HG02938 (cell line): ENCODE results near the gene OSMR.

ENCODE experiments used
- ATAC-seq: cut with Tn5 transposase; IDR thresholded peaks from one replicate; pipeline ENCODE4 v1.9.1; 2021; ENCODE audit warnings: mild to moderate bottlenecking, moderate library complexity; ENCODE audit not compliant: unreplicated experiment

The OSMR gene

DNA sequence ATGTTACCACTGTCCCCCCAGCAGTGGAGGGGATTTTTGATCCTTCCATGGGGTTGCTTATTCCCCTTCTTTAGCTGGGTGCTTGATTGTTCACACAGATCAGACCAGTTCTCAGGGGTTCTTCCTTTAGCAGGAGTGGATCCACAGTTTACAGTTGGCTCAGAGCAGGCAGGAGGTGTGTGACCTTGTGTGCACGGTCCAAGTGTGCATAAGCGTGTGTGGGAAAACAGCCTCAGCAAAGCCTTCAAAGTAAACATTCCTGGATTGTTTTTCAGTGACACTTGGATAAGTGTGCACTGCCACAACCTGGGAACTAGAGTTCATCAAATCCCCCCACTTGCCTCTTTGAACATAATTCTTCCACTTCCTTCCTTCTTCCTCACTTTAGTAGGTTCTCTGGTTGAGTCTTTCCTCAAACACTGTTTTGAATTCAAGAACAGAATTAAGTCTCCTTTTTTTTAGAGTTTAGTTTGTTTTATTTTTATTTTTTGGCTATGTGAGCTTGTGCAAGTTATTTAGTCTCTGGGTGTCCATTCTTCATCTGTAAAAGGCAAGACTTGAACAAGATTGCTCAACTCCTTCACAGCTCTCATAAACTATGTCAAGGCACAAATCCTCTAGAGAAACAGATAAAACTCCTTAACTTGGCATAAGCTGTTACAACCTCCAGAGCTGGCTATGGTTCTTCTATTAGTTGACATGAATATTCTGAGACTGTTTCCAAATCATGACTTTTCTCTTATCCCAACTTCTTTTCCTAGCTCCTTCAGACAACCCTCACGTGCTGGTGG is 78.0 kb downstream of the OSMR start:
- no peak for ATAC-seq

DNA sequence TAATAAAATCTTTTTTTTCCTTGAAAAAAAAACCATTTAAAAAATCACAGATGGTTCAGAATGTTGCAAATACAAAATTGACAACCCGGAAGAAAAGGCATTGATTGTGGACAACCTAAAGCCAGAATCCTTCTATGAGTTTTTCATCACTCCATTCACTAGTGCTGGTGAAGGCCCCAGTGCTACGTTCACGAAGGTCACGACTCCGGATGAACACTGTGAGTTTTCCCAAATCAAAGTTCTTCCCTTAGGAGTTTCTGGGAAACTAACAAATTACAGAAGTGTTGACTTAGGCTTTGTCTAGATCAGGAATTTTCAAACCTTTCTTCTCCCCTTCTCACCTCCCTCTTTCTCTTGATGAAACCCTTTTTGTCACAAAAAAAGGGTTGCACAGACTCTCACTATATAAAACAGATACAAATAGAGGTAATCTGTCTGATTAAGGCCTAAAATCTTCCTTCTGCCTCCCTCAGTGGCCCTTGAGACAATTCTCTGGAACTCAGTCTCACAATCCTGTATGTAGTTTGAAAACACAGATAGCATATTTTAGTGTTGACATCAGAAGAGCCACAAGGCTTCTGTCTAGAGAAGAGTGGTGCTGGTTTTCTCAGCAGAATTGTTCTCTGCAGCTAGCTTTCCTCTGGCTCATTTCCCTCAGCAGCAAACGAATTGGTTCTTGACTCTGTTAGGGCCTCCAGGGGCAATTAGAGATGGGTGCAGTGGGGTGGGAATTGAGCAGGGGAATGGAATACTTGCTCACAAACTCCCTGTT is 79.5 kb downstream of the OSMR start:
- ATAC-seq, result no peak

GRCh38 chr5:38926121-38926520 is 80.3 kb downstream of the OSMR start:
- no peak for ATAC-seq

DNA sequence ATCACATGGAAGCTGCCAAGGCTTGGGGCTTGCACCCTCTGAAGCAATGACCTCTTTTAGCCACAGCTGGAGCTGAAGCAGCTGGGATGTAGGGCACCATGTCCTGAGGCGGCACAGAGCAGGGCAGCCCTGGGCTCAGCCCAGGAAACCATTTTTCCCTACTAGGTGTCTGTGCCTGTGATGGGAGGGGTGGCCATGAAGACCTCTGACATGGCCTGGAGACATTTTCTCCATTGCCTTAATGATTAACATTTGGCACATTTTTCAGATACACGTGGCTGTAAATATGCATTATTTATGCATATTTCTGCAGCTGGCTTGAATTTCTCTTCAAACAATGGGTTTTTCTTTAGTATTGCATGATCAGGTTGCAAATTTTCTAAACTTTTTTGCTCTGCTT is 81.7 kb downstream of the OSMR start:
- no peak for ATAC-seq

DNA sequence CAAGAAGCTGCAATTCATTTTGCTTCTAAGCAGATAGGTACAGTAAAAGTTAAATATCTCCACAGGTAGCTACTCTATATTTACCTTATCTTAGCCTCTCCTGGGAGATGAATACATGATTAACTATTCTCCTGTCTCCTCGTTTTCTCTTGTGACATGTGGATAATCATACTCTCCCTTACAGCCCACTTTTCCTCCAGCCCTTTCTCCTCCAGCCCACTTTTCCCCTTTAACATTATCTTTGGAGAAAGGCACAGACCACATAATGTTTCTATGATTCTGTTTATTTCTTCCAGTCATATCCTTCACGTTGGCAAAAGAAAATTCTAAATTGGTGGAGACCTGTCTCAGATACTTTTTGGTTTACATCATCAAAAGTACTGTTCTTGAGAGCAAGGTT is 84.0 kb downstream of the OSMR start:
- ATAC-seq, result no peak

DNA sequence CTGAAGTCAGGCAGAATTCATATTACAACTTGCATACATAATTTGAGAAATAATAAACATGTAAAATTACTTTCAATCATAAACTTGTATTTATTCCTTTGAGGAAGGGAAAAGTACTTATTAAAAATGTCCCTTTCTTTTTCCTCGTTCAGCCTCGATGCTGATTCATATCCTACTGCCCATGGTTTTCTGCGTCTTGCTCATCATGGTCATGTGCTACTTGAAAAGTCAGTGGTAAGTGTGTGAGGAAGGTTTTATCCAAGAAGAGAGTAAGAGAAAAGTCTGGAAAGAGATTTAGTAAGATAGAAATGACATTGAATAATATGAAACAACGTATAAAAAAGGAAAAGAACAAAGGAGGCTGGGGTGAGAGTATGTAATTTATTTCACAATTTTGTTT is 85.9 kb downstream of the OSMR start:
- no peak for ATAC-seq

- ATAC-seq, result no peak
Measured at GRCh38 chr5:38932854-38933408, 87.1 kb downstream of the OSMR start.

DNA sequence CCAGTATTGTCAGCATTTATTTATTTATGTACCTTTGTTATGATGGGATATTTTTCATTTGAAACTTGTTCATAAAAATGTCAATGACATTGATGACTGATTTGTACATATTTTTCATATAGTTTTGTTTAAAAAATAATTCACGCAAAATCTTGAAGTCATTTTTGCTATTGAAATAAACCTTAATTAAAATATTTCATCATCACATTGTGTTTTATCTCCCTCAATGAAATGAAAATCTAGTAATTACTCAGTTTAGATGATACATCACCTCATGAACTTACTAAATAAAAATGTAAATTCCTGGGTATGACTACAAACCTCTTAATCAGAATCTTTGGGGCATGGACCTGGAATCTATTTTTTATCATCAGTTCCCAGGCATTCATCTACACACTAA is 89.6 kb downstream of the OSMR start:
- ATAC-seq, result no peak

GRCh38 chr5:38936269-38936668 is 90.5 kb downstream of the OSMR start:
- ATAC-seq, result no peak

GRCh38 chr5:38938424-38938823 is 92.6 kb downstream of the OSMR start:
- ATAC-seq, result no peak

DNA sequence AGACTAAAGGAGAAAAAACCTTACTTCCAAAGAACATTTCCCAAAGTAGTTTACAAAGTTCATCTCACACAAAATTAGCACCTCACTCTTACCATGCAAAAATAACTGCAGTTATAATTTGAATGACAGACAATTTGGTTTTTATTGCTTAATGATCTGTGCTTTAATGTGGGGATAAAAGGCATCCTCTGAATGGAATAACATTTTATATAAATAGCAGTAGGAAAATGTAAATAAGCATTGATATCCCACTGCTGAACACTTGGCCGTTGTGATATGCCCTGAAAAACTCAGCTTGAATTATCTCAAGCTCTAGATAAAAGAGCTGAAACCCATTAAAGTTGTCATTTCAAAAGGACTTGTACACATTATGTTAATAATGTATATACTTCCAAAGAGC is 93.2 kb downstream of the OSMR start:
- ATAC-seq, result no peak

DNA sequence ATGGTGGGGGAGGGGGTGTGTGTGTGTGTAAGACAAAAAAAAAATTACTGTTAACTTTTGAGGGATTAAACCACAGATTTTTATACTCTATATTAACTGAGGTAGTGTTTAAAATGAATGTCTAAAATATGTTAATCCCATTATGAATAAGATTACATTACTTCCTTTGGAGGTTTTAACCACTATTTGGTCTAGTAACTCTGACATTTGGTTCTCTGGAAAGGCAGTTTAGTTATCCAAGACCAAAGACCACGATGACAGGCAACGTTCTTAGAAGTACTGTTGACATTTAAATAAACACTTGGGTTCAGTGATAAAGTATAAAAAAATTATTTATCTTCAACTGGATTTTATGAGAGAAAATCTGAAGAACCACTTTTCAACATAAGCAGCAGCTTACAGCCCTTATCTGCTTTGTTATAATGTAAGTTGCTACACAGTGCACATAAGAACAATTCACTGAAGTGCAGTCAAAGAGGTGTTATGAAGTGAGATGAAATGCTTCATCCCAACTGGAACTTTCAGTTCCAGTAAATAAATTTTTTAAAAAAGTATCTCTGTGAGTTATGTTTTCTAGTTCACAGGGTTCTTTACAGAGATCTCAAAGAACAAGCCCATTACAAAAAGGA is 94.5 kb downstream of the OSMR start:
- no peak for ATAC-seq

- no peak for ATAC-seq
Measured at GRCh38 chr5:38941912-38942311, 96.1 kb downstream of the OSMR start.

- ATAC-seq, result no peak
Measured at GRCh38 chr5:38944282-38944681, 98.5 kb downstream of the OSMR start.

GRCh38 chr5:38948501-38948900 is 102.7 kb downstream of the OSMR start:
- ATAC-seq, result no peak

- ATAC-seq, result no peak
Measured at GRCh38 chr5:38953426-38954012, 107.7 kb downstream of the OSMR start.

DNA sequence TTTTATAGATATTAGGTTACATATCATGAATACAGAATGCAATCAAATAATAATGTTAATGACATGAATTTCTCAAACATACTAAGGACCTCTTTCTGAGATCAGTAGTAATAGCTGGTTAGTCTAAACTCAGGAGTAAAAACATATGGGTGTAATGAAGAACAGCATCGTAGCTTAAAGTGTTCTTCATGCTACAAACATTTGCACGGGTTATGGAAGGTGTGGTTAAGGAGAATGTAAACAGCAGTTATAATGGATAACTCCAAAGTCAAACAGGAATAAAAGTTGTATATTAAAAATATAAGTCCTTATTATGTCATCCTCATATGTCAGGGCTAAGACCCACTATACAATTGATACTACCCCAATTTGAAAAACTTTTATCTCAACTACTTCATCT is 115.9 kb downstream of the OSMR start:
- no peak for ATAC-seq

- no peak for ATAC-seq
Measured at GRCh38 chr5:38968665-38969064, 122.9 kb downstream of the OSMR start.

DNA sequence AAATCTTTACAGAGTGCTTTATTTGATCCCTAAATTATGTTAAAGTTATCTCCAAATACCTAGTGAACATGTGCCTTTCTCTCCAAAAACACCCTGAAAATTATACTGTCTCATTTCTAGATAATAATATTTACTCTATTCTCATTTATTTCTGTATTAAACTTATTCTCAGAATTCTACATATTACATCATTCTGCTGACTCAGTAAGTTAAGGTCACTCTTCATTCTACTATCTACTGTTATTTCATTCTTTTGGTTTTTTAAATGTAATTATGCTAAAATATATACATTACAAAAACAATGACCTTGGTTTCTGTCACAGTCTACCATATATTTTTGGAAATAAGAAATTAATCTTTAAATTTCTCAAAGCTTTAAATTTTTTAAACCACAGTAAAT is 132.2 kb downstream of the OSMR start:
- ATAC-seq, result no peak

DNA sequence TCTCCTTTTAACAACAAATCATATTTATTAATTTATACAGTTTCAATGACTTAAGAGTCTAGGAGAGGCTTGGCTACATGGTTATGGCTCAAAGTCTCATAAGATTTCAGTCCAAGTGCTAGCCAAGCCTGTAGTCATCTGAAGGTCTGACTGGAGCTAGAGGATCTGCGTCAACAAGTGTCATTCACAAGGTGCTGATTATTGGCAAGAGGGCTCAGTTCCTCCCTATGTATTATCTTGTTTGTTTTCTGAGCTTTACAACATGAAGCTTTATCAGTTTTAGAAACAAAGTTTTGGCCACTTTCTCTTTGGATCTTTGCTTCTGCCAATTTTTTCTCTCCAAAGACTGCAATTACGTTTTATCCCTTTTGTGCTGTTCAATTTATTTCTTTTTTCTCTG is 133.7 kb downstream of the OSMR start:
- no peak for ATAC-seq
